ENCODE measurements around the gene KRTAP16-1. TPM values are rescaled to one million over a fixed set of nuclear protein-coding genes. Genes with fewer than 3 reads are reported as not detected.

KRTAP16-1 gene
- total and polyA plus RNA-seq, 5 donors, result not detected

- Histone ChIP-seq H3K4me3 (ENCODE audit: low read length) (no peak overlapping the region), H3K27ac (ENCODE audit: low read length) (no peak overlapping the region), H3K4me1 (ENCODE audit: control insufficient read depth, insufficient read depth, low read length) (no peaks in the 10 kb centered on the region), H3K9me3 (ENCODE audit: control insufficient read depth, low read length) (no peaks in the 10 kb centered on the region), H3K27me3 (ENCODE audit: control insufficient read depth, insufficient read depth) (no peaks in the 10 kb centered on the region)
- intact Hi-C loops (cut with DNase I), result no loop called here
- peak in 1 of 2 donors; percentile 22 for ATAC-seq
- DNase-seq, result peak in 1 of 3 donors; percentile 62
- WGBS, result 50% methylated on average over 13 of the region's 13 CpGs
Observed at GRCh38 chr17:41329279-41329948, 20.3 kb upstream of the KRTAP16-1 start.

DNA sequence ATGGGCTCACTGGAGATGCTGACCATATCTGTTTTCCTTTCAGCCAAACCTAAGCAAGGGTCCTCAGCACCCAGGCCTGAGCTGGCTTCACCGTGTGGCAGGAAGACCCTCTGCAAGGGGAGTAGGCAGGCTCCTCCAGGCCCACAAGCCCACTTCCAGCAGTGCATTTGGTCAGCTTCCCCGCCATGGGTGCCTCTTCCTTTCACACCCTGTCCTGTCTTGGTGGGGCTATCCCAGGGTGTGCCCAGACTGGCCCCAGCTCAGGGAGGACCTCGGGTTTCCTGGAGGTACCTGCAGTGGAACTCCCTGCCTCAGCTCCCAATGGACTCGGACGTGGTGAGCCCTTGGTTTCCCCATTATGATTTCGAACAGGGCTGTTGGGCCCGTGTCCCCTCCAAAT, 19.1 kb upstream of the KRTAP16-1 start:
- ATAC-seq (no peak), DNase-seq (no peak)
- 86% methylated on average over 7 of the region's 7 CpGs for WGBS
- Histone ChIP-seq H3K4me3 (ENCODE audit: low read length) (no peak overlapping the region), H3K9me3 (ENCODE audit: control insufficient read depth, low read length) (no peaks in the 10 kb centered on the region), H3K27me3 (ENCODE audit: control insufficient read depth, insufficient read depth) (no peaks in the 10 kb centered on the region), H3K4me1 (ENCODE audit: control insufficient read depth, insufficient read depth, low read length) (no peaks in the 10 kb centered on the region), H3K27ac (ENCODE audit: low read length) (no peak overlapping the region)
- intact Hi-C loops (cut with DNase I), result no loop called here

DNA sequence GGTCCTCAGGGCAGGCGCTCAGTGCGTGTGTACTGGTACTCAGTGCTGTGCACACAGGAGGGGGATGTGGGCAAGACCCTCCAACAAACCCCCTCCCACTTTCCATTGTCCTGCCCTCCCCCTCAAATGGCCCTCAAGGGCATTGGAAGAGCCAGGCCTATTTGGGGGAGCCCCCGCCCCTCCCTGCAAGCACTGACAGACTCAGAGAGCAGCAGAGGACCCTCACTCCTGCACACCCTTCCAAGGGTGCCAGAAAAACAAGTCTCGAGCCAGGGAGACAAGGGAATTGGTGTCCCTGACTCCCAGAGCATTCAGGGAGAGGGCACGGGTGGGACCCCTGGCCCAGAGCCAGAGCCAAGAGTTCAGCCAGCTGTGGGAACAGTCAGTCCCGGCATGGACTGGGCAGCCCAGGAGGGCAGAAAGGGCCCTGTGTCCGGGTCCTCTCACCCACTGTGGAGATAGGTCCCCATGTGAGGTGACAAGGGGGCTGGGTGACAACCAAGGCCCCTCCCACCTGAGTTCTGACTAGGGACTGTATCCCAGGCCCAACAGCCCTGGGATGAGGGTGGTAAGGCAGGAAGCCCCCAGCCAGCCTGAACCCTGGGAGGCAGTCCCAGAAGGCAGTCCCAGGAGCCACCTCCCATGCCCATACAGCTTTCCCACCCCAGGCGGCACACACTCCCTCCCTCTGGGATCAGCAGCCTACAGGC, 18.5 kb upstream of the KRTAP16-1 start:
- ATAC-seq, result no peak
- intact Hi-C loops (cut with DNase I), result no loop called here
- DNase-seq, result peak in 1 of 3 donors; percentile 46
- no peaks in the 10 kb centered on the region for H3K4me1 ChIP-seq (ENCODE audit: control insufficient read depth, insufficient read depth, low read length)
- WGBS, result 76% methylated on average over 8 of the region's 8 CpGs
- no peak overlapping the region for H3K27ac ChIP-seq (ENCODE audit: low read length)
- H3K4me3 ChIP-seq (ENCODE audit: low read length), result no peak overlapping the region
- no peaks in the 10 kb centered on the region for H3K9me3 ChIP-seq (ENCODE audit: control insufficient read depth, low read length)
- no peaks in the 10 kb centered on the region for H3K27me3 ChIP-seq (ENCODE audit: control insufficient read depth, insufficient read depth)

- no peaks in the 10 kb centered on the region for H3K9me3 ChIP-seq (ENCODE audit: control insufficient read depth, low read length)
- H3K27me3 ChIP-seq (ENCODE audit: control insufficient read depth, insufficient read depth), result no peaks in the 10 kb centered on the region
- no peak for DNase-seq
- H3K4me1 ChIP-seq (ENCODE audit: control insufficient read depth, insufficient read depth, low read length), result no peaks in the 10 kb centered on the region
- no peak overlapping the region for H3K4me3 ChIP-seq (ENCODE audit: low read length)
- no peak for ATAC-seq
- WGBS, result 85% methylated on average over 18 of the region's 18 CpGs
- no peak overlapping the region for H3K27ac ChIP-seq (ENCODE audit: low read length)
- intact Hi-C loops (cut with DNase I), result no loop called here
Observed at GRCh38 chr17:41326173-41327145, 17.4 kb upstream of the KRTAP16-1 start.

DNA sequence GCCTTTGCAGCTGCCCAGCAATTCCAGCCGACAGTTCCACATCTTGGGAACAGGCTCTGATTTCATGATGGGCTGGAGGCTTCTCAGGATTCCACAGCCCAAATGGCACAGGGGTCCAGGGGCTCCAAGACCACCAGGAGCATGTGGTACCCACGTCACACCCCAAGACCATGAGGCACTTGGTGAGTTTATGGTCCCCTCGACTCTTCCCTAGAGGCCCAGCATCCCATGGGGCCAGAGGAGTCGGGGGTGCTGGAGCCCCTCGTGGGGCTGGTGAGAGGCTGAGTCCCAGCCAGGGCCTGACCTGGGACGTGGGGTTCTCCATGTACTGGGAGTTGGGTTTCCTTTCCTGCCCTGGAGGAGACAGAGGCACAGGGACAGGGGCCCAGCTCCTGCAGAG, 16.5 kb upstream of the KRTAP16-1 start:
- 77% methylated on average over 6 of the region's 6 CpGs for WGBS
- no peak for DNase-seq
- intact Hi-C loops (cut with DNase I), result no loop called here

GRCh38 chr17:41325126-41325525, 16.0 kb upstream of the KRTAP16-1 start:
- no peaks in the 10 kb centered on the region for H3K9me3 ChIP-seq (ENCODE audit: control insufficient read depth, low read length)
- no peak overlapping the region for H3K27ac ChIP-seq (ENCODE audit: low read length)
- H3K27me3 ChIP-seq (ENCODE audit: control insufficient read depth, insufficient read depth), result no peaks in the 10 kb centered on the region
- DNase-seq, result no peak
- WGBS, result 82% methylated on average over 10 of the region's 10 CpGs
- intact Hi-C loops (cut with DNase I), result no loop called here
- ATAC-seq, result no peak
- H3K4me3 ChIP-seq (ENCODE audit: low read length), result no peak overlapping the region
- no peaks in the 10 kb centered on the region for H3K4me1 ChIP-seq (ENCODE audit: control insufficient read depth, insufficient read depth, low read length)

More for the DNA sequence above, 16.5 kb upstream of the KRTAP16-1 start:
- no peak overlapping the region for H3K27ac ChIP-seq (ENCODE audit: low read length)
- no peaks in the 10 kb centered on the region for H3K4me1 ChIP-seq (ENCODE audit: control insufficient read depth, insufficient read depth, low read length)
- H3K9me3 ChIP-seq (ENCODE audit: control insufficient read depth, low read length), result no peaks in the 10 kb centered on the region
- H3K4me3 ChIP-seq (ENCODE audit: low read length), result no peak overlapping the region
- no peaks in the 10 kb centered on the region for H3K27me3 ChIP-seq (ENCODE audit: control insufficient read depth, insufficient read depth)
- no peak for ATAC-seq

DNA sequence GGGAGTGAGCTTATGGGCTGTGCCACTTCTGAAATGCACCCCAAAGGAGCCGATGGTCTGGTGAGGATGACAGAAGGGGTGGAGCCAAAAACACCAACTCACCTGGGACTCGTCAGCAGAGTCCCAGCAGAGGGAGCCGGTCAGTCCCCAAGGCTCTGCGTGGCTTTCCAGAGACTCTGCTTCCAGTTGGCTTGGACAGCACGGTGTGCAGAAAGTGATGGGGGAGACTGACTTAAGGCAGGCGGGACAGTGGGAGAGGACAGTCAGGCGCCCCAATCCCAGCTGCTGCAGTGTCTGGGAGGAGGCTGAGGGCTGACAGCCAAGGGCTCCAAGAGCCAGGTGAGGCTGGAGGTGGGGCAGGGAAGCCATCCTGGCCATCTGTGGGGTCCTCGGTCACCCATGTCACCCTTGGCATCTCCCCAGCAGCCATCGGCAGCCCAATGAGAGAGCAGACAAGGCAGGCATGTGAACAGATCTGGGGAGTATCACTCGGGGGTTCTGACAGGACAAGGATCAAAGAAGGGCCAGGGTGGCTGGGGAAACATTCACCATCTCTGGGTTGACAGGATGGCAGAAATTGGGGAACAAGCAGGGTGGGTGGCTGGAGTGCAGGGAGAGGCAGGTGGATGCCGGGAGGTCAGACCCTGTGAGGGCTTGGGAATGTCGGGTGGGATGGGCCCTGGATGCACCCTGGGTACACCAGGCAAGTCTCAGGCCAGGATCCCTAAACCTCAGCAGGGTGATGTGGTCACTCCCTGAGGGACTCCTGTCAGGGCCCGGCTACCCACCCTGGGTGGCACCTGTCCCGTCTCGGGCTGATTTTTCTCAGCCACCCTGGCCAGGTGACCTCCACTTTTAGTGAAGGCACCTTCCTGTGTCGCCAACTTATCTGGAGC, 15.3 kb upstream of the KRTAP16-1 start:
- intact Hi-C loops (cut with DNase I), result no loop called here
- Histone ChIP-seq H3K4me1 (ENCODE audit: control insufficient read depth, insufficient read depth, low read length) (no peaks in the 10 kb centered on the region), H3K9me3 (ENCODE audit: control insufficient read depth, low read length) (no peaks in the 10 kb centered on the region), H3K4me3 (ENCODE audit: low read length) (no peak overlapping the region), H3K27me3 (ENCODE audit: control insufficient read depth, insufficient read depth) (no peaks in the 10 kb centered on the region), H3K27ac (ENCODE audit: low read length) (no peak overlapping the region)
- WGBS, result 67% methylated on average over 16 of the region's 16 CpGs
- ATAC-seq (no peak), DNase-seq (no peak)

- intact Hi-C loops (cut with DNase I), result no loop called here
- no peaks in the 10 kb centered on the region for H3K4me1 ChIP-seq (ENCODE audit: control insufficient read depth, insufficient read depth, low read length)
- ATAC-seq (no peak), DNase-seq (no peak)
- H3K27ac ChIP-seq (ENCODE audit: low read length), result no peak overlapping the region
- WGBS, result 85% methylated on average over 11 of the region's 11 CpGs
- H3K9me3 ChIP-seq (ENCODE audit: control insufficient read depth, low read length), result no peaks in the 10 kb centered on the region
- no peaks in the 10 kb centered on the region for H3K27me3 ChIP-seq (ENCODE audit: control insufficient read depth, insufficient read depth)
- H3K4me3 ChIP-seq (ENCODE audit: low read length), result no peak overlapping the region
Observed at GRCh38 chr17:41322903-41323895, 14.1 kb upstream of the KRTAP16-1 start.

DNA sequence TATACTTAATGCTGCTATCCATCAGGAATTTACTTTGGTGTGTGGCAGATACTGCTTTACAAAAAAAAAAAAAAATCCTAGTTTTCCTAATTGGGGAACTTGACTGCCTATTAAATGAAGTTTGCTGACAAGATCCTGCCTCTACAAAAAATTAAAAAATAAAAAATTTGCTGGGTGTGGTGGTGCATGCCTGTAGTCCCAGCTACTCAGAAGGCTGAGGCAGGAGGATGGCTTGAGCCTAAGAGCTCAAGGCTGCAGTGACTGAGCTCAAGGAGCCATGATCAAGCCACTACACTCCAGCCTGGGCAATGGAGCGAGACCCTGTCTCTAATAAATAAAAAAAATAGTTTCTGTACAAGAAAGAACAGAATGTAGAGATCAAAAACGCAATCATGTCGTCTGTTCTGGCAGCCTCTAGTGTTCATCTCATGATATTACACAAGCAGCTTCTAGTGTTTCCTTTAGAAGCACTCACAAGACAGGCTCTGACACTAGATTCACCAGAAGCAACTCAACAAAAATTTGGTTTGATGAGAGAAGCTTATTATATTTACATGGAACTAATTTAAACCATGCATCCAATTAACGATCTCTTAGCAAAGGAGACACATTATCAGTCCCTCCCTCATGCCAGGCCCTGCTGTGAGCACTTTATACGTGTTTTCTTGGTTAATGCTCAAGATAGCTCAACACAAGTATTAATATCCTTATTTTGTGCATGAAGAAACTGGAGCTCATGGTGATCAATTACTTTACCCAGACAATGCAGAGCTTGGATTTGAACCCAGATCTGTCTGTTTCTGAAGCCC, 13.2 kb upstream of the KRTAP16-1 start:
- no peak overlapping the region for H3K27ac ChIP-seq (ENCODE audit: low read length)
- WGBS, result 37% methylated on average over 5 of the region's 5 CpGs
- H3K4me3 ChIP-seq (ENCODE audit: low read length), result no peak overlapping the region
- H3K4me1 ChIP-seq (ENCODE audit: control insufficient read depth, insufficient read depth, low read length), result no peaks in the 10 kb centered on the region
- DNase-seq, result no peak
- H3K27me3 ChIP-seq (ENCODE audit: control insufficient read depth, insufficient read depth), result no peaks in the 10 kb centered on the region
- no peak for ATAC-seq
- H3K9me3 ChIP-seq (ENCODE audit: control insufficient read depth, low read length), result no peaks in the 10 kb centered on the region
- intact Hi-C loops (cut with DNase I), result no loop called here
